GM21515 (cell line): Measurements from ENCODE around the gene FLACC1.
"Not testable (repeated sequence)": the region's sequence is repeated elsewhere in the genome, so short reads cannot be mapped to it uniquely, and the experiment has no call there.

Source experiments
- ATAC-seq: cut with Tn5 transposase; IDR thresholded peaks from one replicate; pipeline ENCODE4 v1.9.1; 2021; ENCODE audit not compliant: unreplicated experiment

The FLACC1 gene

GRCh38 chr2:201357221-201357620, at the start of gene FLACC1:
TSS of gene FLACC1 (minus strand) at chr2:201357345. CDS start at chr2:201351404, 5,941 bp downstream.
- ATAC-seq = no peak

- ATAC-seq = no peak
Observed at GRCh38 chr2:201406077-201406662, 49.0 kb upstream of the FLACC1 start.

- no peak for ATAC-seq
Observed at GRCh38 chr2:201404699-201405280, 47.6 kb upstream of the FLACC1 start.

GRCh38 chr2:201403880-201404279, 46.7 kb upstream of the FLACC1 start:
- no peak for ATAC-seq

- ATAC-seq = no peak
Observed at GRCh38 chr2:201402651-201403562, 45.8 kb upstream of the FLACC1 start.

GRCh38 chr2:201401815-201402214, 44.7 kb upstream of the FLACC1 start:
- ATAC-seq = no peak

GRCh38 chr2:201396595-201396994, 39.5 kb upstream of the FLACC1 start:
- ATAC-seq = no peak

- no peak for ATAC-seq
Observed at GRCh38 chr2:201383136-201383535, 26.0 kb upstream of the FLACC1 start.

- ATAC-seq = no peak
Observed at GRCh38 chr2:201378496-201379397, 21.6 kb upstream of the FLACC1 start.

- ATAC-seq = no peak
Observed at GRCh38 chr2:201377218-201377617, 20.1 kb upstream of the FLACC1 start.

- no peak for ATAC-seq
Observed at GRCh38 chr2:201369775-201370174, 12.6 kb upstream of the FLACC1 start.

GRCh38 chr2:201369318-201369717, 12.2 kb upstream of the FLACC1 start:
- not testable (repeated sequence) for ATAC-seq

- no peak for ATAC-seq
Observed at GRCh38 chr2:201366146-201366545, 9.0 kb upstream of the FLACC1 start.

GRCh38 chr2:201363857-201364560, 6.9 kb upstream of the FLACC1 start:
- ATAC-seq = peak; percentile 67

- ATAC-seq = no peak
Observed at GRCh38 chr2:201362396-201362795, 5.3 kb upstream of the FLACC1 start.

- ATAC-seq = no peak
Observed at GRCh38 chr2:201361078-201361733, 4.1 kb upstream of the FLACC1 start.

- ATAC-seq = no peak
Observed at GRCh38 chr2:201360256-201360655, 3.1 kb upstream of the FLACC1 start.

GRCh38 chr2:201358684-201359083, 1.5 kb upstream of the FLACC1 start:
- no peak for ATAC-seq

GRCh38 chr2:201353116-201353515, 4.0 kb downstream of the FLACC1 start:
- ATAC-seq = no peak

GRCh38 chr2:201350879-201351278, 6.3 kb downstream of the FLACC1 start:
- ATAC-seq = no peak
